ENCODE results near the gene UBE2S.

UBE2S gene

DNA sequence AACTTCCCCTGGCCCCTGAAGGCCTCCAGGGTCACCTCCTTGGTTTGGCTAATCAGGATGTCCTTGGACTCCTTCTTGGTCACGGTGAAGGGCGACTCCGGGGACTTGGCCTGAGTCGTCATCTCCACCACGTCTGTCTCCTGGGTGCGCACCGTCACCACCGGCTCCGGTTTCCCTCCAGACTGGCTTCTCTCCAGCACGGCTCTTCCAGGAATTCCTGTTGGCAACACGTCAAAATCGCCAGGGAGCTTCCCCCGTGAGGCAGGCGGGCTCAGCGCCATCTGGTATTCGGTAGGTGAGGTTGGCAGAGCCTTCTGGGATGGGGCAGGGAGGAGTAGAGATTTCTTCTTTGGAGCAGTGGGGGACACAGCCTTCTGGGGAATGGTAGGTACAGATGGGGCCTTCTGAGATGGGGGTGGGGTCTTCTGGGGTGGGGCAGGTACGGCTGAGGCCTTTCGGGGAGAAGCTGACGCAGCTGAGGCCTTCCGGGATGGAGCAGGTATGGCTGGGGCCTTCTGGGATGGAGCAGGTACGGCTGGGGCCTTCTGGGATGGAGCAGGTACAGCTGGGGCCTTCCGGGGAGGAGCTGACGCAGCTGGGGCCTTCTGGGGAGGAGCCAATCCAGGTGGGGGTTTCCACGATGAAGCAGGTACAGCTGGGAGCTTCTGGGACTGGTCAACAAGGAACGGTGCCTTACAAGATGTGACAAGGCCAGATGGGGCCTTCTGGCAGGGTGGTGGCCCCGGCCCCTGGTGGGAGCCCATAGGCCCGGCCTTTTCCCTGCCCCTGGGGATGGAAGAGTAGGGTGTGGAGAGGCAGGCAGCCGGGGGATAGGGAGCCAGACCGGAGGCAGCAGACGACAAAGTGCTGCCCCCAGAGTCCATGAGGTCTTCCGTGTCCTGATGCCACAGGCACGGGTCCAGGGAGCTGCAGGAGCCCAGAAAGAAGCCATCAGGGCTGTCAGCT lies 48.4 kb downstream of the UBE2S start:
- DNase-seq, result no peak

DNA sequence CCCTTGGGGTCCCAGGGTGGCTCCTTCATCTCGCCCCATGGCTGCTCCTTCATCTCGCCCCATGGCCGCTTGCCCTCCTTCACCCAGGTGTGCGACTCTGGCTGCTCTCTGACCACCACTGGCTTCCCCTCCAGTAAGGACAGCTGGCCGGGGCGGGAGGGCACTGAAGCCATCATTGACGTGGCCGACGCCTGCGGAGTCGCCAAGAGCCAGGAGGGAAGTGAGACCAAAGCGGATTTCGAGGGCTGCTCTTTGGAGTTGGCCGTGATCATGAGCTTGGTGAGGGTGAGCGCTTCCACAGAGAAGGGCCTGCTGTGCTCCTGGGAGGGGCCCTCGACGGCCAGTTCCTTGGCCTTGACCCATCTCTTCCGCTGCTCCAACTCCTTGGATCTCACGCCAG lies 49.1 kb downstream of the UBE2S start:
- no peak for DNase-seq

DNA sequence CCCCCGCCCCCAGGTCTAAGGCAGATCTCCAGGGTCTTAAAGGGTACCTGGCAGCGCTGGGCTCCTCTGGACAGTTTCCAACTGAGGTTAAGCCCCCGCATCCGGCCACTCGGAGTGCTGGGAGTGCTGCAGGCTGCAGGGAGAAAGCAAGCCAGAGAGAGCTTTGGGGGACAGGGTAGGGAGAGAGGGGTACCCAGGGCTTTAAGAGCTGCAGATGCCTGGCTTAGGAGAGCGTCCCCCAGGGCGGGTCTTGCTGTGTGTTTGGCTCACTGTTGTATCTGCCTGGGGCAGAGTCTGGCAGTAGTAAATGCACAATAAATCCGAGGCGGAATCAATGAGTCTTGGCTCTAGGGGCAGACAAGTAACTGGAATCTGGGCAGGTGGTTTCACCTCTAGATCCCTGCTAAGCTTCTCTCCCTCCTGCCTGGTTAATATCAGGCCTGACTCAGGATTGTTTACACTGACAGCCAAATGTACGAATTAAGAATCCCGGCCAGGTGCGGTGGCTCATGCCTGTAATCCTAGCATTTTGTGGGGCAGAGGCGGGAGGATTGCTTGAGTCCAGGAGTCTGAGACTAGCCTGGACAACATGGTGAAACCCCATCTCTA lies 52.3 kb downstream of the UBE2S start:
- DNase-seq, result no peak

DNA sequence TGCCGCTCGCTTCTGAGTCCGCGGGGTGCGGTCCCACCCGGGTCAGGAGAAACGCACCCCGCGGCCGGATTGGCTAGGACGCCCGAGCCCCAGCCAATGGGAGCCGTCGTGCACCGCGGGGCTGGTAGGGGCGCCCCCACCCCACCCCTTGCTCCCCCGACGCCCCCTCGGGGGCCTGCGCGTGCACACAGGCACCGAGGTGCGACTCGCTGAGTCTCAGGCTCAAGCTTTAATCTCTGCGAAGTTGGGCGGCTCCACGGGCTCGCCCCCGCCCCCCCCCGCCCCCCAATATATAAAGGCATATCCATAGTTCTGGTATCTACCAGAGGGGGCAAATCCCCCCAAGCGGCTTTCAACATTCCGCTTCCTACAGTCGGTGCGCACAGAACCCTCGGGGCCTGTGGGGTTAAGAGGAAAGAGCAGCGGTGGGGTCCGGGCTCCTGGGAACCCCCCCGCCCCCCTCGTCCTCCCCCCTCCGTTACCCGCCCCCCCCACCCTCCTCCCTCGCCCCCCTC lies 52.8 kb downstream of the UBE2S start, which contains the start of gene COX6B2:
Gene COX6B2 (minus strand): TSS at position 22 of the 515 bp plus-strand sequence. CDS start 198 bp downstream, outside the sequence.
- DNase-seq, result no peak

DNA sequence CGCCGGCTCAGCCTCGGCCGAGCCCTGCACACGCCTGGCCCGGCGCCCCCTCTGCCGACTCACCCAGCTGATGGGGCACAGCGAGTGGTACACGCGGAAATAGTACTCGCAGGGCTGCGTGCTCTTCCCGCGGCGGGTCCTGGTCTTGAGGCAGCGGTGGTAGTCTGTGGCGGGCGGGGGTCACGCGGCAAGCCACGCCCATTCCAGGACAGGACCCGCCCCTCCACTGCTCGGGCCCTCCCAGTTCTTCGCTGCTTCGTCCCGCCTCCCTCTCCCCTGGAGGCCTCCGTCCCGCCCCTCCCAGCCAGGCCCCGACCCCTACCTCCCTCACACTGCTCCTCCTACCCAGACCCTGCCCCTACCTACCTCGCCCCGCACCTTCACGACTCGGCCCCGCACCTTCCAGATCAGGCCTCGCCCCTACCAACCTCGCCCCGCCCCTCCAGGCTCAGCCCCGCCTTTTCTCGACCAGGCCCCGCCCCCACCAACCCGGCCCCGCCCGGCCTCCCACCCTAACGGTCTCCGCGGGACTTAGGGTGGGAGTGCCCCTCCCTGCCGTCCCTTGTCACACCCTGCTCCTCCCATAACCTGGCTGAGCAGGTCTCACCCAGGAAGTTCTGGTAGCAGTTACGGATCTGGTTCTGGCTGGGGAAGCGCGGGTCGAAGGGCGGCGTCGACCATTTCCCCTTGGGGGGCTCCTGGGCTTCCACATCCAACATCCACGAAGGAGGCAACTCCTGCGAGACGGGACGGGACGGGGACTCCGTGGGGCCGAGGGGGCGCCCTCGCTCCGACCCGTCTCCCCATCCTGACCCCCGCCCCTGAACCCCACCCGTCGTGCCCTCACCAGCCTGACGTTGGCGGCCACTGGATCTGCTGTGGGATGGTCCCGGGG lies 53.5 kb downstream of the UBE2S start:
- peak; percentile 70 for DNase-seq

DNA sequence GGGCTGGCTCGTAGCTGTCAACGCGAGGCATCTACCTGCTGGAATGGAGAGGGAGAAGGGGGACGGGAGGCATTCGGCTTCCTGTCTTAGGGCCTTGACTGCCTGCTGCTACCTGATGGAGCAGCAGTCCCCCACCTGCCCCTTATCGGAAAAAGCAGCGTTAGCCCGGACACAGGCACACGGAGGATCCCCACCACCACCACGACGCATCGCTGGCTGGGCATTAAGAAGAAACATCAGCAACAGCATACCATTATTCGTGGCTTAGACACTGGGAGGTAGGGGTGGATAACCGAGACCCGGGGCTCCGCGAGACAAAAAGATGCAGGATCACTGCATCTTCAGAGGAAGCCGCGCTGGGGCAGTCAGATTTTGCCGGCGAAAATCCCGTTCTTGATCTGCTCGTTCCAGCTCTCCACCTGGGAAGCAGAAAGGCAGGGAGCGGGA lies 54.2 kb downstream of the UBE2S start:
- no peak for DNase-seq

DNA sequence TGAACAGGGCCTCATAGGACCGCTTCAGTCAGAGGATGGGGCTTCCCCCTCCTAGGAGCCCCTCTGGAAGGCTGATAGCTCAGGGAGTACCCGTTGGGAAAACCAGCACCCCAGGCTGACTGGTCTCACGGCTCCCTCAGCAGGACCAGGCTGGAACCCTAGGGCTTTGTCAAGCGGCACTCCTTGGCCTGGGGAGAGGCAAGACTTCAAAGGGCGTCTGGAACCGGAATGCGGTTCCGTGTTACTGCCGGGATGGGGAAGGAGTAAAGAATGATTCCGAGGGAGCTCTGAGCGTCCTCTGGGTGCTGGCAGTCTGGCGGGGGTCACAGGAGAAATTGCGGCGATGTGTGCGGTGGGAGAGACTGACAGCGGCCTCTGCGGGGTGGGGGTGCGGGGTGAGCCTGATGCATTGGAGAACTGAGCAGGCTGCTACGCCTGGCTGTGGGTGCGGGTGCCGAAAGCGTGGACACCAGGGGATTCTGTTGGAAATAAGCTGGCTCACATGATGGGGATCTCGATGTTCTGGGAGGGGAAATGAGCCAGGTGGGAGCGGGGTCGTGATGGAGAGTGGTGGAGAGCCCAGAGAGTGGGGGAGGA lies 54.9 kb downstream of the UBE2S start:
- DNase-seq, result no peak

DNA sequence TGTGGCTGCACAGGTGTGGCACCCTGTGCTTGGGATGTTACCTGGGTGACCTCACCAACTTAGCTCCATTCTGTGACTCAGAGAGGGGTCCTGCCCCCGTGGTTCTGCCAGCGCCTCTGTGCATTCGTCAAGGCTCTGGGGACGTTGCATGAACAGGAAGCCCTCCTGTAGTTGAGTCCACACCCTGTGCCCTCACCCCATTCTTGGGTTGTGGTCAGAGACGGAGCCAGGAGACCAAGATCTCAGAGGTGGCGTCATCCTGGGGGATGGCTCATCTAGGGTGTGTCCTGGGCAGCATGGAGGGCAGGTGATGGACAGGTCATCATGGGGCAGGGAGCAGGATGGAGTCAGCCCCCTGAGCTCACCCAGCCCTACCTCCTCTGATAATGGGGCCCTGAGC lies 55.5 kb downstream of the UBE2S start:
- no peak for DNase-seq

DNA sequence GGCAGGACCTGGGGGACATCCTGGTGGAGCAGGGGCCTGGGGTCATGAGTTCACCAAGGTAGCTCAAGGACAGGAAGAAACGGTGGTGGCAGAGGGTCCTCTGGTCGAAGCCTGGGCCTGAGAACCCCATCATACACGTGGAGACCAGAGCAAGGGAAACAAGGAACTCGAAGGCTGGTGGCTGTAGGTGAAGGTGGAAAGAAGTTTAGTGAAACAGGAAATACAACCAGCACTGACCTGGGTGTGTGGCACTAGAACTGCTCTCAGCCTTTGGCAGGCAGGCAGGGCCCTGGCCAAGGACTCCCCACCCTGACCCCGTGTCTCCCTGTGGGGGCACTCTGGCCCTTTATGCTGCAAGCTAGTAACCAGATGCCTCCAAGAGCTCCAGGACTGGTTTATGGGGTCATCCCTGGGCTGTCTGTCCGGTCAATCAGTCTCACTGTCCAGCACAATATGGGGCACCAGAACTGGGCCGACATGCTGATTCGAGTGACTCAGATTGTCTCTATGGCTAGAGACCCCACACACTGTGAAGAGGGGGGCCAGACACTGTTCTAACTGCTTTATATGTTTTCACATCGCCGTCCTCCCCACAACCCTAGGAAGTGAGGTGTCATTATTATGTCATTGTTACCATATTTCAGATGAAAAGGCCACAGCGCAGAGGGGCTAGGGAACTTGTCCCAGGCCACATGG lies 56.8 kb downstream of the UBE2S start:
- DNase-seq, result no peak
